NCI-H774 (cell line): ENCODE data around the gene ANXA8L1.
"Not testable (repeated sequence)": the region's sequence is repeated elsewhere in the genome, so short reads cannot be mapped to it uniquely, and the experiment has no call there.

Source experiments
- DNase-seq: peaks from one replicate; lab custom pipeline; 2025; lab: John Stamatoyannopoulos, UW

Gene ANXA8L1, protein sequence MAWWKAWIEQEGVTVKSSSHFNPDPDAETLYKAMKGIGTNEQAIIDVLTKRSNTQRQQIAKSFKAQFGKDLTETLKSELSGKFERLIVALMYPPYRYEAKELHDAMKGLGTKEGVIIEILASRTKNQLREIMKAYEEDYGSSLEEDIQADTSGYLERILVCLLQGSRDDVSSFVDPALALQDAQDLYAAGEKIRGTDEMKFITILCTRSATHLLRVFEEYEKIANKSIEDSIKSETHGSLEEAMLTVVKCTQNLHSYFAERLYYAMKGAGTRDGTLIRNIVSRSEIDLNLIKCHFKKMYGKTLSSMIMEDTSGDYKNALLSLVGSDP

DNA sequence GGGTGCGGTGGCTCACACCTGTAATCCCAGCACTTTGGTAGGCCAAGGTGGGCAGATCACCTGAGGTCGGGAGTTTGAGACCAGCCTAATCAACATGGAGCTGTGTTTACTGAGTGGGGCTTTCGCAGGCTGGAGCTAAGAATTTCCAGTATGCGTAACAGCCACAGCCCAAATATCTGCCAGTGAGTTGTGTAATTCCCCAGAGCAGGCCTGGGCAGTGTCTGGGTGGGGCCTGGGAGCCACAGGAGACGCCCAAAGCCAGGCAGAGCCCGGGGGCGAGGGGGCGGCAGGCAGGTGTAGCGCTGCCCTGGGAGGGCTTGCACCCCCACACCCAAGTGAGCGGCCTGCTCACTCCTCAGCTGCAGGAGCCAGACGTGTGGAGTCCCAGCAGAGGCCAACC lies at the start of gene ANXA8L1:
Gene ANXA8L1 (plus strand): TSS at position 371 of the 400 bp plus-strand sequence. CDS start 76 bp downstream, outside the sequence.
- DNase-seq: not testable (repeated sequence)

DNA sequence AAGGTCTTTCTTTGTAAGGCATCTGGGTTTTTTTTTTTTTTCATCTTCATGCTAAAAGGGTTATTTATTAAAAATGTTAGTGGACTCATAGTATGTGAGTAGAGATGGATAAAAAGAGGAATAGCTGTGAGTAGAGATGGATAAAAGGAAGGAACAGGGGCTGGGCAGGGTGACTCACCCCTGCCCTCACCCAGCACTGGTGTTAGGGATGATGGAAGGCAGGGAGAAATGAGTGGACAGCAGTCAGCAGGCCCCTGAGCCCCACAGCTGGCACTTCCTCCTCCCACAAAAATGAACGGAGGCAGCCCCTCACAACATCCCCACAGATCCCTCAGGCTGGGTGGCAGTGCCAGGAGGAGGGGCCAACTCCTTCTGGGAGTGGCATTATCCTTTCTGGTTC lies 49.5 kb upstream of the ANXA8L1 start:
- no peak for DNase-seq

DNA sequence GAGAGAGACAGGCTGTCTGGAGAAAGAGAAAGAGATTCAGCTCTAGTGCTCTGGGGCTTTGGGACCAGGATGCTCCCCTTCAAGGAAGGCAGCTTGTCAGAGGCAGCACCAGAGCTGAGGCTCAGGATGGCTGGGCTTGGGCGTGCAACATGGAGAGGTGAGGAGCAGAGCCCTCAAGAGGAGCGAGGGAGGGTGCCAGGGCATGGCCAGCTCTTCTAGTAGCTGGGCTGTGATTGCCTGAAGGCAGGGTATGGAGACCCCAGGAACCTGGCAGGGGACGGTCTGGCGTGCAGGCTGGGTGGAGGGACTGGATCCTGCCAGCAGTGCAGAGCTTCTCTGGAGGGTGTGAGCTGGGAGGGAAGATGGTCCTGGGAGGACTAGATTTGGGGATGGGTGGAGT lies 48.6 kb upstream of the ANXA8L1 start:
- DNase-seq: no peak

DNA sequence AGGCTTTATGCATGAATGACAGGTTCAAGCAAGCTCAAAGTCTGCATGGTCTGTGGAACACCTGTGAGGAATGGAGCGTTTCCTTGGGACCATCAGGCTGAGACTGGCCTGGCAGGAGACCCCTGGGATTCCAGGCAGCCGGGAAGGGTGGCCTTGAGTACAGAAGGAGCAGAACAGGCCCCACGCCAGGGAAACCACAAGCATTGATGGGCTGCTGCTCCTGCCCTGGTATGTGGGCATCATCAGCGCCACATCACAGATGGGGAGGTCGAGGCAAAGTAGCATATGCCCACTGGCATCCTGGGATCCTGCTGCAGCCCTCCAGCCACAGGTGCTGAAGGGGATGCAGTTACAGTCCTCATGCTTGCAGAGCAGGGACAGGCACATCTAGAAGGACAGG lies 47.9 kb upstream of the ANXA8L1 start:
- no peak for DNase-seq

DNA sequence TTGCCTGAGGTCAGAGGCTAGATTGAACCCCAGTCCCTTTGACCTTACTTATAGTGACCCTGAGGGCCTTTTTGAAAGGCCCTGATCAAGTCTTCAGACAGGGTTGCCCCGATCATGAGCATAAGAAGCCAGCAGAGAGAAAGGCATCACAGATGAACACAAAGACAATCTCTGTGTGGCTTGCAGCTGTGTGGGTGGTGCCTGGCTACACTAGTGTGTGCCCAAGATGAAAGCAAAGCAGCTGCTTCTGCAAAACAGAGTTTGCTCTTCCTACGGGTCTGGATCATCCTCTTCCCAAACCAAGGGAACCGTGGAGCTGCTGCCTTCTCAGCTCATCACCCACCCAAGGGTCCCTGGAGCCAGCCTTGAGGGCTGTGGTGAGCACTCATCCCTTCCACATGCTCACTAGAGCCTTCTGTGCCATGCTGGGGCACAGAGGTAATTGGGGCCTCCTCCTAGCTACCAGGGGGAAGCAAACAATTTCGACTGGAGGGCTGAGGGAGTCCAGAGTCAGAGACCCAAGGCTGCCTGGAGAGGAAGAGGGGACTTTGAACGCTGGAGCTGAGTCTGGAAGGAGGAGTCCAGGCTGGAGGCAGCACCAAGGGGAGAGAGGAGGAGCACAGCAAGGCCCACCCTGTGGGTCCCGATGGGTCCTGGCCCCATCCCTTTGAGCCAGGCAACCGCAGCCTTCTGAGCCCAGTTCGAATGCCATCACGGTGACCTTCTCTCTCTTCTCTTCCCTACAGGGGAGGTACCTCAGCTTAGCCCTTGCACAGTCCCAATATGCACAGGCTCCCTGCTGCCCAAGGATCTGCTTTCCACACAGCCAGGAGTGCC lies 46.5 kb upstream of the ANXA8L1 start:
- no peak for DNase-seq

DNA sequence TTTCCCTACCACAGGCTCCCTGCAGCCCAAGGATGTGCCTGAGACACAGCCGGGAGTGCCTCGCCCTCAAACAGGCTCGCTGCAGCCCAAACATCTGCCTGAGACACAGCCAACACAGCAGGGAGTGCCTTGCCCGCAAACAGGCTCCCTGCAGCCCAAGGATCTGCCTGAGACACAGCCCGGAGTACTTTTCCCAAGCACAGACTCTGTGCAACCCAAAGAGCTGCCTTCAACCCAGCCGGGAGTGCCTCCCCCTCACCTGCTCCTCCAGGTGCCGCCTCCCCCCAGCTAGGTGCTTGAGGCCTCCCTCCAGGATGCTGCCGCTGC lies 45.9 kb upstream of the ANXA8L1 start:
- DNase-seq: no peak

DNA sequence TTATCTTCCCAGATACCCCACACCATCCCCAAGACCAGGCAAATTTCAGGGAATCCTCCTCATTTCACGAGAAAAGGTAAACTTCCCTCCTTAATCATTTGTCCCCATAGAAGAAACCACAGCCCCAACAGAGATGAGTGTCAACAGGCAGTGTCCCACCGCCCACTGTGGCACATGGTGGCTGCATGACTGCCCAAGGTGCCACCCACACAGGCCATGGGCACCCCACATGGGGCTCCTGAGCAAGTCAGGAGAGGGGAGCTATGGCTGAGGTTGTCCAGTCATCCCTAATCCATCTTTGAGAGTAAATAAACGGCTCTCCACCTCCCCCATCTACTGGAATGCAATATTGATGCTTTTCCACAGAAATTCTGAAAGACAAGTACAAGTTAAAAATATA lies 44.7 kb upstream of the ANXA8L1 start:
- no peak for DNase-seq

DNA sequence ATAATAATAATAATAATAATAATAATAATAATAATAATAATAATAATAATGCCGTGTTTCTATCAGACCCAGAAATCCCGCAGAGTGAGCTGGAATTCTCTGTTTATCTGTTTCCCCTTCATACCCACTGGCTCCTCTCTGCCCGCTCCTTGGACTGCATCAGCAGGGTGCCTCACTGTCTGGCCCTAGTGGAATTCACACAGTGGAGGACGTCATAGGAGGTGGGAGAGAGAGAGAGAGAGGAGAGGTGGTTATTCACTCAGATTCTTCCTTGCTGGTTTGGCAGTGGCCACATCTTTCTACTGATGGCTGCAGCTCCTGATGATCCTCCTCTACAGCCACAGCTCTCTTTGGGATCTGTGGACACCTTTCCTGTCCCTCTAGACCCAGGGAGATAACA lies 10.1 kb upstream of the ANXA8L1 start:
- DNase-seq: not testable (repeated sequence)

DNA sequence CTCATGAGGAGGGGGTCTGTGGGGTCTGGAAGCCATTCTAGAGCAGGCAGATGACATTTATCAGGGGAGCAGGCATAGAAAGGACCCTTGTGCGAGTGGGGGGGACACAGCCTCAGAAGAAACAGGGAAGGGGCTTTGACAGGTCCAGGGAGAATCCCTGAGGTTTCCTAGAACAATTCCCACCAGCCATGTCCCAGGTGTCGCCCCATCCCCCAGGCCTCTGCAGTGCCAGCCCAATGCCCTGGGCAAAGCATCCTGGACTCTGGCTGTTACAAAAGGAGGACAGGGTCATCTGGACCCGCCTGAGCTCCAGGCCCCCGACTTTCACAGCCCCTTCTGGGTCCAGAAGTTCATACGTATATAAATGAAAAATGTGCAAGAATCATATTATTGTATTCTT lies 8.4 kb upstream of the ANXA8L1 start:
- DNase-seq: not testable (repeated sequence)

DNA sequence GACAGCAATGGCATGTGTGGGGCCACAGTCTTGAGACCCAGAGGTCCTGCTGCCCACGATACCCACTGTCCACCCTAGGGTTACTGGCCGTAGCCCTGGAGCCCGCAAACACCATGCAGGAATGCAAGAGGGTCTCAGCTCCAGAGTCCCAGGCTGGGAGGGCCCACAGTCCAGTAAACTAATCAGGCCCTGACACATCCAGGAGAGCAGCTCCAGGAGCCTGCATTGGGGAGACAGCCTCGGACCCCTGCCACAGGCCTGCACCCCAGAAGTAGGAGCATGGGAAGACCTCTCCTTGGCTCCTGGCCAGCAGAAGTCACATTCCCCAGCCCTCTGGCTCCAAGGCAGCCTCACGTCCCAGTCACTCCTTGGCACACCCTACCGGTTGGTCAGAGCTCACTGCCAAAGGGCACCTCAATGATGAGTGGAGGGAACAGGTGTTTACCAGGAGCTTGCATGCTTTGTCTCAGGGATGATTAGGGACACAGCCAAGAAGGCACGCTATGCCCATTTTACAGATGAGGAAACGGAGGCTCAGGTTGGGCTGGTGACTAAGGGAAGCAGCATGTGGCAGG lies 7.8 kb upstream of the ANXA8L1 start:
- DNase-seq: not testable (repeated sequence)

DNA sequence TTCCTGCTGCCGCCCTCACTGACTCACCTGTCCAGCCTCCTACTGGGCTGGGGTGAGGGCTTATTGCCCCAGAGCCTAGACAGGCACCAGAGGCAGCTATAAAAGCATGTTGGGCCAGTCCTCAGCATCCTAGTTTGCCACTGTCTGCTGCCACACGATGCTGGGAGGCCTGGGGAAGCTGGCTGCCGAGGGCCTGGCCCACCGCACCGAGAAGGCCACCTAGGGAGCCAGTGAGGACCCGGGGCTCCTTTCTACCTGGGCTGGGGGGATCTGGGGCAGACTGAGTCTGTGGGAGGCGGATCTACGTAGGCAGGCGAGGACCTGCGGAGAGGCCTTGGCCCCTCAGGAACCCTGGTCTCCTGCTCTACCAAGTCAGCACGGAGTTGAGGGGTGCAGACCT lies 6.6 kb upstream of the ANXA8L1 start:
- not testable (repeated sequence) for DNase-seq

DNA sequence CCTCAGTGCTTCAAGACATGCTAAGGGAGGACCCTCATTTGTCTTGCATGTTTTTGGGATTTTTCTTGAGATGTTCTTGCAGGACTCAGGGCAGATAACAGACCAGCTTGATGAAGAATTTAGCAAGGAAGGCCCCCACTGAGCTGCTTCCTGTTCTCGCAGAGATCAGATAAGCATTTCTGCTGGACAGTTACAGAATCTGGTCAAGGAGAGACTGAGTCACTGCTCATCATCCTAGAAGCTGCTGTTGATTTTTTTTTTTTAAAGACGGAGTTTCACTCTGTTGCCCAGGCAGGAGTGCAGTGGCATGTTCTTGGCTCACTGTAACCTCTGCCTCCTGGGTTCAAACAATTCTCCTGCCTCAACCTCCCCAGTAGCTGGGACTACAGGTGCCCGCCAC lies 1.2 kb upstream of the ANXA8L1 start:
- DNase-seq: not testable (repeated sequence)

DNA sequence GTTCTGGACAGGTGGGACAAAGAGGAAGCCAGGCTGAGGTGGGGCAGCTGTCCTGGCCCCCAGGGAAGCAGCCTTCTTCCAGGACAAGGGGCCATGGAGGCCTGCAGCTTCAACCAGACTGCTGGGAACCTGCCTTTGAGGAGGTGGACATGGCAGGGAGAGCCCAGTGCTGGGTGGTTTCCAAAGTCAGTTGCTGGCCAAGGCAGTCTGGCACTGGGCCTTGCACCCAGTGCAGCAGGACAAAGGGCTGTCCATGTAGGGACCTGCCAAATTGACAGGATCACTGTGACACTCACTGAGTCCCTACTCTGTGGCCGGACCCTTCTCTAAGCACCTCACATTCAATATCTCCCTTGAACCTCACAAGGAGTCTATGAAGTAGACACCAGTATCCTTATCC lies 1.4 kb downstream of the ANXA8L1 start:
- not testable (repeated sequence) for DNase-seq

DNA sequence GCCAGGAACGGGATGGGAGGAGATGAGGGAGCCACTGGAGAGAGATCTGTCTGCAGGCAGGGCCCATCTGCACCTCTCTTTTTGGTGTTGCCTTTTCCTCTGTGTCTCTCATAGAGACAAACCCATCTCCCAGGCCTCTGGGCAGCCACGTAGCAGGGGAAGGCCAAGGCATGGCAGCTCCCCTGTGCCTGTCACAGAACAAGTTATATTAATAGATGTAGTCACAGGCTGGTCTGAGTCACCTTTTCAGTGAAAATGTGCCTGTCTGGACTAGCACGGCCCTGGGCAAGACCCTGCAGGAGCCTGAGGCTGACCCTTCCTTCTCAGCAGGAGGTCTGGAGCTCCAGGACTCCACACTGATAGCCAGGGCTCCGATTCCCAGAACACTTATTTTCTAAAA lies 2.1 kb downstream of the ANXA8L1 start:
- DNase-seq: not testable (repeated sequence)

DNA sequence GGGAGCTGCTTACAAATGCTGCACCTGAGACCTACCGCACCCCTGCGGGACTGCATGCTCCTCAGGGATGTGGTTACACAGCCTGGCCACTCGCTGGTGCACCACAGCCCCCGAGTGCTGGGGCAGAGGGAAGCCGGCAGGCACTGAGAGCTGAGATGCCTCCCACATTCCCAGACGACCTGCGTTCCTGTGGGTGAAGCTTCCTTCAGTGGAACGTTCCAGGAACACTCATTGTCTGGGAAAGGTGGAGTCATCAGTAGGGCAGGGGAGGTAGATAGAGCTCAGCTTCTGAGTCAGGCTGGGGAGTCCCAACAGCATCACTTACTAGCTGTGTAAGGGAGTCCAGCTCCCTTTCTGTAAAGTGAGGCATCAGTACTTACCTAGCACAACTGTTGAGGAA lies 2.5 kb downstream of the ANXA8L1 start:
- not testable (repeated sequence) for DNase-seq

DNA sequence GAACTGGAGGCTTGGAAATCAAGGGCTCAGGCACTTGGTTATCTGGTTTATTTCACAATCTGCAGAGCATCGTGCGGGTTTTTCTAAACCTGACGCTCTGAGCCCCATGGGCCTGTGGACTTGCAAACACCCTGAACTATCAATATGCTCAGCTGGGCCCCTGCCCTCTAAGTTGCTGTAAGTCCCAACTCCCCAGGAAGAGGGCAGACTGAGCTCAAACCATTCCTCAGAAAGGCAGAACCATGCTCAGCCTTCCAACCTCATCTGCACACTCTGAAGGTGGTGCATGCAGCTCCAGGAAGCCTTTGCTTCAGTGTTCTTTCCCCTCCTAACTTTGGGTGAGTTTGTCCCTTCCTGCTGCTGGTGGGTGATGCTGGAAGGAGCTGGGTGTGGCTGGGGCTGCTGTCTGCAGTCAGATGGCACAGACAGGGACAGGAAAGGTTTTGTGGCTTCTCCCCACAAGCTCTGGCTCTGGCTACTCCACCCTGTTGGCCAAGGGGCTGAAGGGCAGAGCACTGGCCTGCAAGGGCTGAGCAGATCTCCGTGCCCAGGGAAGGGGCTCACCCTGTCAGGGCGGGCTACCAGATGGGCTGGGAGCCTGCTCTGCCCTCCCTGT lies 3.8 kb downstream of the ANXA8L1 start:
- DNase-seq: not testable (repeated sequence)

DNA sequence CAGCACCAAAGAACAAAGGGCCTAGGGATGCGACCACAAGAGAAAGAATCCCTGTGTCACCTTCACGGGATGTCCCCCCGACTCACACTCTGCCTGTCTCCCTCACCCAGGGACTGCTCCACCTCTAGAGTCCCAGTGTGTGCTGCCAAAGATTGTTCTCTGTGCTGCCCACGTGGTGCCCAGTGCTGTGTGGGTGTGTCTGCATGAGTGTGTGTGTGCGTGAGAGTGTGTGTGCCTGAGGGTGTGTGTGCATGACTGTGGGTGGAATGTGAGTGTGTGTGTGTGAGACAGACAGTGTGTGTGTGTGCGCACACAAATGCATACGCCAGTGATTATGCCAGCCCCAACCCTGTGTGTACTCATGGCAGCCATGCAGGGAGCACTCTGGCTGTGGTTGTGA lies 10.3 kb downstream of the ANXA8L1 start:
- not testable (repeated sequence) for DNase-seq

DNA sequence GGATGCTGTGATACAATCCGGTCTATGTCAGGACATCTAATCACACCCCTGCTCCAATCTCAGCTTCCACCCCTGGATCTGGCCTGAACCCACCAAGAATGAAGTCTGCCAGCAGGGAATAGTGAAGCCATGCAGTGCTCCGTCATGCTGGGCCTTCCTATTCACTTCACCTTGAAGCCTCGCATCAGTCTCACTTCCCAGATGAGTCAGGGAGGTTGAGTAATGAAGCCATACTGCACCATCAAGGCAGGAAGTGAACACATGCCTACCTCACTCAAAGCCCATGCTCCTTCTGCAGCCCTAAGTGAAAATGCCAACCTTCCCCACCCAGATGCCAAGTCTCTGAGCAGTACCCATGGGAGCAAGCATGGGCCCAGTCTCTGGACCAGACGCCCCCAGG lies 11.1 kb downstream of the ANXA8L1 start:
- DNase-seq: not testable (repeated sequence)

DNA sequence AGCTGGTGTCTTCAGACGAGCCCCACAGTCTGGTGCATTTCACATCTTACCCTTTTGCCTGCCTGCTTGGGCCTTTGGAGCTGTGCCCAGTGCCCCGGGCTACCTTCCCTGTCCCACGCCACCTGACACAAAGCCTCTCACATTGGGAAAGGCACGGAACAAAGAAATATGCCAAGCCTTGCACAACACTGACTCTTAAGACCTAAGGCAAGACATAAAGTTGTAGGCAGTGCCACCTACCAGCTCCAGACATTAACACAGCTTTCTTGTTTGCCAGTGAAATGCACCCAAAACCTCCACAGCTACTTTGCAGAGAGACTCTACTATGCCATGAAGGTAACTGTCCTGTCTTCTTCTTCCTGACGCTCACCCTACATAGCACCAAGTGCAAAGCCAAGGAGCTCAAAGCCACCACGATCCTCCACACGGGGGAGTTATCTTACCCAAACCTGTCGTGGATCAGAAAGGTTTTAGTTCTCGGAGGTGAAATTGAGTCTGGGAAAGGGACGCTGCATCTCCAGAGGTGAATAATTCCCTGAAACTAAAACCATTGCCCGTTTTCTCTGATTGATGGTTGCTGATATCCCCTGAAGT lies 11.8 kb downstream of the ANXA8L1 start:
- DNase-seq: not testable (repeated sequence)

DNA sequence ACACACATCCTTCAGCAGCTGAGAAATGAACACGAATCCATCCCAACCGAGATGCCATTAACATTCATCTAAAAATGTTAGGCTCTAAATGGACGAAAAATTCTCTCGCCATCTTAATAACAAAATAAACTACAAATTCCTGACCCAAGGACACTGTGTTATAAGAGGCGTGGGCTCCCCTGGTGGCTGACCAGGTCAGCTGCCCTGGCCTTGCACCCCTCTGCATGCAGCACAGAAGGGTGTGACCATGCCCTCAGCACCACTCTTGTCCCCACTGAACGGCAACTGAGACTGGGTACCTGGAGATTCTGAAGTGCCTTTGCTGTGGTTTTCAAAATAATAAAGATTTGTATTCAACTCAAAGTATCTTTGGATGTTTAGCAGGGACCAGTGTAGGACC lies 15.8 kb downstream of the ANXA8L1 start:
- not testable (repeated sequence) for DNase-seq

DNA sequence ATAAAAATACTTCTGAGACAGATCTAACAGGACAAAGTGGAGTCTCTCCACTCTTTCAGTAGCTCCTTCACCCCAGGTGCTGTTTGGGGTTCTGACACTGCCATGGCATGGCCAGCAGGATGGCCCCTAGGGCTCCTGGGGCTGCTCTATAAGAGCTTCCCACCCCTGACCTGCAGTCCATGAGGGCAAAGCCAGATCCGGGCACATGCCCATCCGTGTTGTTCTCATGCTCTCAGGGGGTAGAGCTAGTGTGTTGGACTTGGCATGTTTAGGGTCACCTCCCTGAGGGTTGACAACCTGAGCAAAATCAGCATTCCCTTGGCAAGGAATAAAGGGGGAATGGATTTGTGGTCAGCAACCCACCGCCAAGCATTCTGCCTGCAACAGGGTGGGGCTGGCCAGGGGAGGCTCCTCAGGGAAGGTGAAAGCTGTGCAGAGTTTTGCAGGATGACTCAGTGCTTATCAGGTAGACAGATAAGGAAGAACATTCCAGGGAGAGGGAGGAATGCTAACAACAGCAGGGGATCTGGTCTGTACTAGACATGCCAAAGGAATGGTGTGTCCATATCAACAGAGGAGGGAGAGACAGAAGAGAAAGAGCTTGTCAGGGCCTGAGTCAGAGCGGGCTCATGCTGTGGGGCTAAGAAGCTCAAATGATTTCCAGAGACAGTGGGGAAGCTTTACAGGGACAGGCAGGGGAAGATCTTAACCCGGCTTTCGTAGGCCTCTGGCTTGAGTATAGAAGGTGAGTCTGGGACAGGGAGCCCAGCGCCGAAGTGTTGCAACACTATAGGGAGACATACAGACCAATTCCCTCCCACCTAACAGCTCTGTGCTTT lies 21.1 kb downstream of the ANXA8L1 start:
- DNase-seq: not testable (repeated sequence)
